GM12865 (cell line): ENCODE results near the gene TEKT5.
A peak's percentile ranks its signal among the peaks of the same experiment; 100 is the strongest.

Experiments used
- DNase-seq: peaks from one replicate; pipeline ENCODE4 v3.0.0; 2010; ENCODE audit warnings: low read depth
- H3K4me3 ChIP-seq: 2 replicates; pipeline ENCODE4 v1.5.1; 2011; ENCODE audit warnings: mild to moderate bottlenecking, low read depth, low read length, control low read depth
- TF ChIP-seq, protein P1 (sequence below): IDR thresholded peaks from 2 replicates; pipeline ENCODE4 v1.5.1; 2011; ENCODE audit warnings: low read length, control low read depth, low read depth, inconsistent platforms; ENCODE audit not compliant: insufficient read depth; ENCODE audit errors: missing control alignments

Gene TEKT5

DNA sequence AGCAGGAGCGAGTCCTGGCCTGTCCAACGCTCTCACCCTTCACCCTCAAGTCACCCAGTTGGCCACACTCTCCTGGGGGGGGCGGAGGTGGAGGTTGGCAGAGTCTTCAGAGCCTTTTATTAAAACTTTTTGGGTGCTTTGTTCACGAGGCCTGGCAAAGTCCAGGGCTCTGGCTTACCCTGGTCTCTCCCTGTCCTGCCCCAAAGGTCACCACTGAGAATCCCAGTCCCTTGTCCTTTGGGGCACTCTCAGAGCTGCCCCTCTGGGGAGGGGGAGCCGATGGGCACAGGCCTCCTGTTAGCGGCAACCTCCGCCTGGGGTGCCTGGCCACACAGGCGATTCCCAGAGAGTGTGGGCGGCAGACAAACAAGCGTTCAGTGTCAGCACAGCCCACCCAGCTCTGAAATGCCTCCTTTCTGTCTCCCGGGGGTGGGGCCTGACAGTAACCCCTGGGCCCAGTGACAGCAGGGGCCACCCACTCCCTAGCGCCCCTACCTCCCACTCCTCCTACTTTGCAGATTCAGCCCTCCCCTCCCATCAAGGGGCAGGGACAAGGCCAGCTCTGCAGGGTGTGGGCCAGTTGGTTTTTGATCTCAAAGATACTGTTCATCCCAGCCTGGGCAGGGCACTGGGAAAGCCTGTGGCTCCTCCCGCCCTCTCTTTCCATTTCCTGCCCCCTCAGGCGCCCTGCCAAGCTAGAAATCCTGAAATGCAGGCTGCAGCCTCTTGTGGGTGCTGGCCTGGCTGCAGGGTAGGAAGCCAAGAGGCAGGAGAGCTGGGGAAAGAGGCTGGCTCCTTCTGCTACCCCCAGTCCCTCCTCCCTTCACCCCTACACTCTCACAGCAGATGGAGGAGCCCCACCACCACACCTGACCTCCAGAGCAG is 77.7 kb downstream of the TEKT5 start:
- DNase-seq, result no peak
- no peak overlapping the region for H3K4me3 ChIP-seq
- TF ChIP-seq, protein P1, sequence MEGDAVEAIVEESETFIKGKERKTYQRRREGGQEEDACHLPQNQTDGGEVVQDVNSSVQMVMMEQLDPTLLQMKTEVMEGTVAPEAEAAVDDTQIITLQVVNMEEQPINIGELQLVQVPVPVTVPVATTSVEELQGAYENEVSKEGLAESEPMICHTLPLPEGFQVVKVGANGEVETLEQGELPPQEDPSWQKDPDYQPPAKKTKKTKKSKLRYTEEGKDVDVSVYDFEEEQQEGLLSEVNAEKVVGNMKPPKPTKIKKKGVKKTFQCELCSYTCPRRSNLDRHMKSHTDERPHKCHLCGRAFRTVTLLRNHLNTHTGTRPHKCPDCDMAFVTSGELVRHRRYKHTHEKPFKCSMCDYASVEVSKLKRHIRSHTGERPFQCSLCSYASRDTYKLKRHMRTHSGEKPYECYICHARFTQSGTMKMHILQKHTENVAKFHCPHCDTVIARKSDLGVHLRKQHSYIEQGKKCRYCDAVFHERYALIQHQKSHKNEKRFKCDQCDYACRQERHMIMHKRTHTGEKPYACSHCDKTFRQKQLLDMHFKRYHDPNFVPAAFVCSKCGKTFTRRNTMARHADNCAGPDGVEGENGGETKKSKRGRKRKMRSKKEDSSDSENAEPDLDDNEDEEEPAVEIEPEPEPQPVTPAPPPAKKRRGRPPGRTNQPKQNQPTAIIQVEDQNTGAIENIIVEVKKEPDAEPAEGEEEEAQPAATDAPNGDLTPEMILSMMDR, result no peak

DNA sequence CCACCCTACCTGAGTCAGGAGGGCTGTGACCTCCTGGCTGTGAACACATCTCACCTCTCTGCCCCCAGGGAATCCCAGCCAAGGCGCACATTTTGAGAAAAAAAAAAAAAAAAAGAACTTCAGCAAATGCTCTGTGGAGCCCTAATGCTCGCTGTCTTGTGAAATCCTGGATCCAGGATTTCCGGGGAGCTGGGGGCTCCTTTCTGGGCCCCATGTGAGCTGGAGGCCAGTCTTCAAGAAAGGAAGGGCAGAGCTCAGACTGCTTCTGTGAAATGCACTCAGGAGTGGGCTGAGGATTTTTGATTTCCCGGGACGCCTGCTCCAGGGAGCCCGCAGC is 78.3 kb downstream of the TEKT5 start:
- no peak for DNase-seq
- TF ChIP-seq, protein P1, result no peak
- H3K4me3 ChIP-seq, result no peak overlapping the region

GRCh38 chr16:10614685-10615084 is 80.0 kb downstream of the TEKT5 start:
- DNase-seq, result no peak
- TF ChIP-seq, protein P1, result no peak
- H3K4me3 ChIP-seq, result no peak overlapping the region

- TF ChIP-seq, protein P1, result no peak
- H3K4me3 ChIP-seq, result no peak overlapping the region
- peak; percentile 70 for DNase-seq
Measured at GRCh38 chr16:10613785-10614485, 80.8 kb downstream of the TEKT5 start.

DNA sequence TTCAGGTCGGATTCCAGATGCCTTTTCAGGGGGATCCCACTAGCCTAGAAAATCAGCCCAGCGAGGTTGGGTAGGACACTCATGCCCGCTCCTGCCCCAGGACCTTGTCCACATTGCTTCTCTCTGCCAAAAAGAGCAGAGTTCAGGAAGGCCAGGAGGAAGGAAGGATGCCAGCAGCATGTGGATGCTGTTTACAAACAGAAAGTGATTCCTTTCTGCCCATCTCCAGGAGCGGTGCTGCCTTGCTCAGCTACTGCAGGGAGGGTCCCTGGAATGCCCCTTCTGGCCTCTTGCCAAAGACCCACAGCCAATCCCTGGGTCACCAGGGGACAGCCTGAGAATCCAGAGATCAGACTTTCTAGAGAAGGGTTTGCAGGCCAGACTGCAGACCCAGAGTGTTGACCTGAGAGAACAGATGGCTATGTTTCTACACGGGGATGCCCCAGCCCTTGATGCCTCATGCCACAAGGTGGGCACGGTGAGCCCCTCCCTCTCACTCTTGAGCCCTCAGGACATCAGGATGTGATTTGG is 82.0 kb downstream of the TEKT5 start:
- DNase-seq, result no peak
- TF ChIP-seq, protein P1, result no peak
- no peak overlapping the region for H3K4me3 ChIP-seq

DNA sequence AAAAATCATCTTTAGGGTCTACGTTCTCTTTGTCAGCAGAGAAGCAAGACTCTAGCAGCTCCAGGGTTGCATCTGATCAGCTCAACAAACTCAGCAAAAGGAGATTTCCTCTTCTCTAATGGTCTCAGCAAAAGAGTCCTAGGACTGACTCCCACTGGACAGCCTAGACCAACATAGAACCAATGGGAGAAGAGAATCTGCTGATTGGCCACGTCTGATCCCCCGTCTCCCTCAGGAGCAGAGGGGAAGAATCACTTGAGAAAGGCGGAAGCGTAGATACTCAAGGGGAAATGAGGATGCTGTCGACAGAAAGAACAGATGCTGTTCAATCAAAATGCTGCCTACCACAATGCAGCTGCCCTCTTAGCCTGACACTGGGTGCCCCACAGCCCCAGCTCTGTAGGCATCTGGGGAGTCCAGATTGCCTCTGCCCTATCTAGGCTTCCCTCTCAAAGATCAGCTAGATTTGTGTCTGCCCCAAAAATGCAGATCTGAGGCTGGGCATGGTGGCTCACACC is 82.8 kb downstream of the TEKT5 start:
- no peak overlapping the region for H3K4me3 ChIP-seq
- no peak for DNase-seq
- TF ChIP-seq, protein P1, result no peak
